ENCODE measurements around the gene IL5RA.

DNA sequence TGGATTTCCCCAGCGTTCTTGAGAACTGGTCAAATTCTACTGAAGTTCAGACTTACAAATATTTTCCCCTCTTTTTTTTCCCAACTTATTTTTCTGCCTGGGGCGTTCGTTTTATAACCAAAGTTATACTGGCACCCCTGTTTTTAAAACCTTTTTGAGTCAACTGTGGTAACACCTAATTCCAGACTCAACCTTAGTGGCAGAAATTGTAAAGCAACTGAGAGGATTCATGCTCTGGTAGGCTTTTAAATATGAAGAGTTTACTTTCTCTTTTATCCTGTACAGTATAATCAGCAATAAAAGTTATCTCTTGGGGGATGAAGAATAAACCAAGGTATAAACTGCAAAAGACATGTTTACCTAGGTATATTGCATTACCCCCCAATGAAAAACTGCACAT lies 2.3 kb downstream of the IL5RA start:
- no peak for TF ChIP-seq POLR2A (IDR thresholded peaks at IDR 0.05)
- TF ChIP-seq POLR2AphosphoS5 (IDR thresholded peaks at IDR 0.05): no peak
- TF ChIP-seq, protein P1, sequence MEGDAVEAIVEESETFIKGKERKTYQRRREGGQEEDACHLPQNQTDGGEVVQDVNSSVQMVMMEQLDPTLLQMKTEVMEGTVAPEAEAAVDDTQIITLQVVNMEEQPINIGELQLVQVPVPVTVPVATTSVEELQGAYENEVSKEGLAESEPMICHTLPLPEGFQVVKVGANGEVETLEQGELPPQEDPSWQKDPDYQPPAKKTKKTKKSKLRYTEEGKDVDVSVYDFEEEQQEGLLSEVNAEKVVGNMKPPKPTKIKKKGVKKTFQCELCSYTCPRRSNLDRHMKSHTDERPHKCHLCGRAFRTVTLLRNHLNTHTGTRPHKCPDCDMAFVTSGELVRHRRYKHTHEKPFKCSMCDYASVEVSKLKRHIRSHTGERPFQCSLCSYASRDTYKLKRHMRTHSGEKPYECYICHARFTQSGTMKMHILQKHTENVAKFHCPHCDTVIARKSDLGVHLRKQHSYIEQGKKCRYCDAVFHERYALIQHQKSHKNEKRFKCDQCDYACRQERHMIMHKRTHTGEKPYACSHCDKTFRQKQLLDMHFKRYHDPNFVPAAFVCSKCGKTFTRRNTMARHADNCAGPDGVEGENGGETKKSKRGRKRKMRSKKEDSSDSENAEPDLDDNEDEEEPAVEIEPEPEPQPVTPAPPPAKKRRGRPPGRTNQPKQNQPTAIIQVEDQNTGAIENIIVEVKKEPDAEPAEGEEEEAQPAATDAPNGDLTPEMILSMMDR (IDR thresholded peaks at IDR 0.05): no peak

Measured in stomach (tissue), 4 donors.